Activated T-cell treated with anti-CD3 and anti-CD28 coated beads, Interleukin-2, amount 50 U/mL, for 72 hours (primary cell): ENCODE results near the gene ARMC8. TPM values are rescaled to one million over a fixed set of nuclear protein-coding genes. Genes with fewer than 3 reads are reported as not detected.

Experiments used
- ATAC-seq, 2 donors: fragments of 150-1000 bp; cut with Tn5 transposase; replicated peaks in 1 of 2; 2 replicates each; pipeline ENCODE4 v1.10.0; 2021; ENCODE audit warnings: moderate library complexity in 2 of 2, mild to moderate bottlenecking in 1 of 2
- DNase-seq, 2 donors: peaks; one replicate each; pipeline ENCODE4 v3.0.0; 2021 to 2022; ENCODE audit warnings: mixed read lengths in 1 of 2
- H3K27ac Mint-ChIP-seq: one replicate; pipeline ENCODE4 v1.8.0; 2022; ENCODE audit warnings: mild to moderate bottlenecking, moderate library complexity, mixed read lengths
- H3K27me3 Mint-ChIP-seq: one replicate; pipeline ENCODE4 v1.8.0; 2022; ENCODE audit warnings: low read depth, mixed read lengths
- H3K36me3 Mint-ChIP-seq, 2 donors: one replicate each; pipeline ENCODE4 v1.8.0; 2022; ENCODE audit warnings: mixed read lengths in 2 of 2, mild to moderate bottlenecking in 1 of 2; ENCODE audit not compliant: insufficient read depth in 2 of 2
- H3K4me1 Mint-ChIP-seq: one replicate; pipeline ENCODE4 v1.8.0; 2022; ENCODE audit warnings: low read depth, mixed read lengths
- H3K4me3 Mint-ChIP-seq, 2 donors: one replicate each; pipeline ENCODE4 v1.8.0; 2022; ENCODE audit warnings: mild to moderate bottlenecking in 2 of 2, mixed read lengths in 2 of 2, moderate library complexity in 2 of 2
- H3K9me3 Mint-ChIP-seq, 2 donors: one replicate each; pipeline ENCODE4 v1.8.0; 2022; ENCODE audit warnings: mixed read lengths in 2 of 2
- total RNA-seq, 2 donors: library from RNA; stranded (reverse); gene quantifications; one replicate each; pipeline ENCODE4 v1.2.3, GENCODE V29; 2022

ARMC8 gene
- total RNA-seq, 2 donors from 2014 or later: 36.8 to 40.2 TPM

DNA sequence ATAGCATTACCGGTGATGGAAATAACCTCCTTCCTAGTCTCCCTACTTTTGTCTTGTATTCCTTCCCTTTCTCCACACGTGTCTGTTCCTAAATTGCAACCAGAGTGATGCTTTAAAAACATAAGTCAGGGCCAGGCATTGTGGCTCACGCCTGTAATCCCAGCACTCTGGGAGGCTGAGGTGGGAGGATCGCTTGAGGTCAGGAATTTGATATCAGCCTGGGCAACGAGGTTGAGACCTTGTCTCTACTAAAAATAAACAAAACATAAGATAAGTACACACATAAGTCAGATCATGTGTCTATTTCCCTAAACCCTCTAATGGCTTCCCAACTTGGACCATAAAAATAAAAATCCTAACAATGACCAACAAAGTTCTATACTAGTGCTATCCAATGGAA, 18.4 kb downstream of the ARMC8 start:
- H3K27me3 Mint-ChIP-seq: no peaks in the 10 kb centered on the region
- H3K27ac Mint-ChIP-seq: no peak overlapping the region
- peaks cover 20% of the 10 kb centered on the region for H3K4me1 Mint-ChIP-seq
- DNase-seq (no peak), ATAC-seq (no peak)
- no peaks in the 10 kb centered on the region for H3K9me3 Mint-ChIP-seq
- peaks cover 3 to 15% of the 10 kb centered on the region in 2 donors for H3K36me3 Mint-ChIP-seq
- no peak overlapping the region for H3K4me3 Mint-ChIP-seq

GRCh38 chr3:138206196-138206595, 19.1 kb downstream of the ARMC8 start:
- H3K9me3 Mint-ChIP-seq: no peaks in the 10 kb centered on the region
- no peak overlapping the region for H3K27ac Mint-ChIP-seq
- no peak overlapping the region for H3K4me3 Mint-ChIP-seq
- ATAC-seq: no peak
- H3K36me3 Mint-ChIP-seq: peaks cover 3 to 15% of the 10 kb centered on the region in 2 donors
- H3K4me1 Mint-ChIP-seq: peaks cover 15% of the 10 kb centered on the region
- H3K27me3 Mint-ChIP-seq: no peaks in the 10 kb centered on the region
- no peak for DNase-seq

DNA sequence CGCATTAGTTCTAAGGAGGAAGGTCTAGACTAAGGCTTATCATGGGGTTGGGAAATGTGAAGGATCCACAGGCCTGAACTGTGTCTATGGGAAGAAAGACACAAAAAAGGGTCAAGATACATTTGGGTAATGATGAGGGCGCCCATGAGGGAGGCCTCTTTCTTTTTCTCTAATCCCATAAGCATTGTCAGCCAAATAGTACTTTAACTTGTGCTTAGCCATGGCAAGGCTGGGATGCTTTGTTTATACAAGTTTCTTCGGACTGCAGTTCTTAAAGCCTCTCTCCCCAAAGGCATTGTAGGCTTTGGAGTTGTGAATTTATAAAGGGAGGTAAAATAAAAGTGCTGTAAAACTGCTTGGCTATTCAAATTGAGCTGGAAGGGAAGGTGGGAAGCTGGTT, 23.4 kb downstream of the ARMC8 start:
- no peak overlapping the region for H3K4me3 Mint-ChIP-seq
- H3K27ac Mint-ChIP-seq: no peak overlapping the region
- ATAC-seq (no peak), DNase-seq (no peak)
- peaks cover 3 to 18% of the 10 kb centered on the region in 2 donors for H3K36me3 Mint-ChIP-seq
- H3K27me3 Mint-ChIP-seq: no peaks in the 10 kb centered on the region
- no peaks in the 10 kb centered on the region for H3K9me3 Mint-ChIP-seq
- no peaks in the 10 kb centered on the region for H3K4me1 Mint-ChIP-seq

DNA sequence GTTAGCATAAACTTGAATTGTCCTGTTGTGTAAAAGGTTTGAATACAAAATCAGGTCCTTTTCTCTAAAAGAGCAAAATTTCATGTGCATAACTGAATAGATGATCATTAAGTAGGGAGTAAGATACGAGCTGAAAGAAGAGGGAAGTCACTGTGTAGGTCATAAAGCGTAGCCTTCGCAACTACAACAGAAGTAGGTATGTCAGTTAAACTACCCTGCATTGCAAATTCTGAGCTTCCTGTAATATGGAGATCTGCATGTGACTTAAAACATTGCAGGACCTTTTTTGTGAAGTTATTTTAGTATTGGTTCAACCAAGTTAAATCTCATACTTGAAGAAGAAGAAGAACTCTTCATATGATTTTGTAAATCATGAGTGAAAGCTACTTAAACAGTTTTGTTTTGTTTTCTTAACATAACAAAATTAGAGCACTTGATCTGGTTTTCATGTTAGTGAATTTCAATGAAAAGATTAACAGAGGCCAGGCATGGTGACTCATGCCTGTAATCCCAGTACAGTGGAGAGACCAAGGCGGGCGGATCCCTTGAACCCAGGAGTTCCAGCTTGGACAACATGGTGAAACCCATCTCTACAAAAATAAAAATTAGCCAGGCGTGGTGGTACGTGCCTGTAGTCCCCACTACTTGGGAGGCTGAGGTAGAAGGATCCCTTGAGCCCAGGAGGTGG, 26.4 kb downstream of the ARMC8 start:
- Mint-ChIP-seq H3K36me3 (peaks cover 0 to 10% of the 10 kb centered on the region in 2 donors), H3K4me1 (peaks cover 4% of the 10 kb centered on the region), H3K9me3 (no peaks in the 10 kb centered on the region), H3K27ac (no peak overlapping the region), H3K27me3 (no peaks in the 10 kb centered on the region), H3K4me3 (no peak overlapping the region)
- DNase-seq (no peak), ATAC-seq (no peak)

DNA sequence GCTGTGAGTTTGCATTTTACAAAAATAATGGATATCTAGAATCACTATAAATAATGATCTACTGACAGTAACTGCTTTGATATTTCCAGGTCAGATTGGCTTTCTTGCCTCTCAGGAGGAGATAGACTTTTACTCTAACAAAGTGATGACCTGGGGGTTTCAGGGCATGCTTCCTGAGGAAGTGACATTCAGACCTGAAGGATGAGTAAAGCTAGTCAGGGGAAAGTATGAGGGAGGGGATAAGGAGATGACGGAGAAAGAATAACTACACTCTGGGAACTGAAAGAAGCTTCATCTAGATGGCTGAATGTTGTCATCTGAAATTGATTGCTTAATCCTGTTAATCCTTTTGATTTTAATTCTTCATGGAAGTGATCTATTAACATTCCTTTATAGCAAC, 32.2 kb downstream of the ARMC8 start:
- no peaks in the 10 kb centered on the region for H3K27me3 Mint-ChIP-seq
- peaks cover 38% of the 10 kb centered on the region for H3K4me1 Mint-ChIP-seq
- peak overlapping the region in 1 of 2 donors; percentile 74 for H3K4me3 Mint-ChIP-seq
- no peak for DNase-seq
- H3K27ac Mint-ChIP-seq: peak overlapping the region; percentile 92
- H3K9me3 Mint-ChIP-seq: no peaks in the 10 kb centered on the region
- peaks cover 0 to 4% of the 10 kb centered on the region in 2 donors for H3K36me3 Mint-ChIP-seq
- peak; percentile 39 to 88 for ATAC-seq

DNA sequence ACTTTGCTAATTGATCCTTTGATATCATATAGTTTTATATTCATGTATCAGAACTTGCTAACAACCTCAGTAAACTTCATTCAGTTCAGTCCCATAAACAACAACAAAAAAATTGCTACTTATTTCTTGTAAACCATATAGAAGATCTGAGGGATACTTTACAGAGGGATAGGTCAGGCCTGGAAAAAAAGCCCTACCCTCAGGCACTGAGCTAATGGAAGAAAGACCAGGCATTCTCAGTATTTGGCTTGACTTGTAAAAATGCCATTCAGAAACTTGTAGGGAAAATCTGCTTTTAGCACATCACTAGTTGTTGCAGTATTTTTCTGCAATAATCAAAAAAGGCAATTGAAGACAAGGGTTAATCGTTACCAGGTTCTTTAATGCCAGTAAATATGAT, 33.1 kb downstream of the ARMC8 start:
- no peaks in the 10 kb centered on the region for H3K9me3 Mint-ChIP-seq
- no peak for DNase-seq
- no peaks in the 10 kb centered on the region for H3K27me3 Mint-ChIP-seq
- no peak for ATAC-seq
- H3K27ac Mint-ChIP-seq: no peak overlapping the region
- H3K4me3 Mint-ChIP-seq: no peak overlapping the region
- peaks cover 38% of the 10 kb centered on the region for H3K4me1 Mint-ChIP-seq
- H3K36me3 Mint-ChIP-seq: peaks cover 0 to 4% of the 10 kb centered on the region in 2 donors

DNA sequence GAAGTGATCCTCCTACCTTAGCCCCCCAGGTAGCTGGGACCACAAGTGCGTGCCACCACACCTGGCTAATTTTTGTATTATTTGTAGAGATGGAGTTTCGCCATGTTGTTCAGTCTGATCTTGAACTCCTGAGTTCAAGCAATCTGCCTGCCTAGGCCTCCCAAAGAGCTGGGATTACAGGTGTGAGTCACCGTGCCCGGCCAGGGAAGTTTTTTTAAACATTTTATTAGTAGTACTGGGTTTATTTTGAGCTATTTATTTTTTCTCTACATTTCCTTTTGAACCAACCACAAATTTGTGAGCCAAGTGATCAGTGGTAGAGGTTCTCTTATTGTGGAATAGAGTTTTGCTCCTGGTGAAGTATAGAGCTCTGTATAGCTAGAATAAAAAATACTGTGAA, 33.7 kb downstream of the ARMC8 start:
- H3K9me3 Mint-ChIP-seq: no peaks in the 10 kb centered on the region
- peaks cover 38% of the 10 kb centered on the region for H3K4me1 Mint-ChIP-seq
- no peak overlapping the region for H3K4me3 Mint-ChIP-seq
- no peak for ATAC-seq
- no peaks in the 10 kb centered on the region for H3K27me3 Mint-ChIP-seq
- no peak for DNase-seq
- H3K27ac Mint-ChIP-seq: no peak overlapping the region
- H3K36me3 Mint-ChIP-seq: peaks cover 2 to 4% of the 10 kb centered on the region in 2 donors

GRCh38 chr3:138222131-138222941, 35.2 kb downstream of the ARMC8 start:
- no peaks in the 10 kb centered on the region for H3K9me3 Mint-ChIP-seq
- H3K4me3 Mint-ChIP-seq: peak overlapping the region in 1 of 2 donors; percentile 47
- no peaks in the 10 kb centered on the region for H3K27me3 Mint-ChIP-seq
- ATAC-seq: no peak
- no peak for DNase-seq
- peaks cover 38% of the 10 kb centered on the region for H3K4me1 Mint-ChIP-seq
- peak overlapping the region; percentile 79 for H3K27ac Mint-ChIP-seq
- peaks cover 2 to 9% of the 10 kb centered on the region in 2 donors for H3K36me3 Mint-ChIP-seq

DNA sequence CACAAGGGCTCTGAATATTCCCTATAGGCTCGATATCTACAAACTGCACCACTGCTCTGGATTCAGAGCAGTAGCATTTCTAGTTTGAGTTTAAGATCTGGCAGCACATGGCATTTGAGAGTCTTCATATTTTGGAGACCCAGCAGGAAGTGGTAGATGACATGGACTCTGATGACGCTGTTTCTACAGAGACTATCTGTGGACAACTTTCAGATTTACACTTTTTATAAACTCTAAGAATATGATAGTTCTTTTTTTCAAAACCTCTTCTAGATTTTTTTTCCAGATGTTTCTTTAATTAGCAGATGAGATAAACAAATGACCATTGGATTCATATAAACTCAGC, 35.8 kb downstream of the ARMC8 start:
- Mint-ChIP-seq H3K27ac (peak overlapping the region; percentile 79), H3K27me3 (no peaks in the 10 kb centered on the region)

GRCh38 chr3:138227650-138228049, 40.5 kb downstream of the ARMC8 start:
- ATAC-seq (no peak), DNase-seq (no peak)
- peaks cover 21% of the 10 kb centered on the region for H3K4me1 Mint-ChIP-seq
- H3K4me3 Mint-ChIP-seq: no peak overlapping the region
- no peaks in the 10 kb centered on the region for H3K9me3 Mint-ChIP-seq
- peaks cover 2 to 22% of the 10 kb centered on the region in 2 donors for H3K36me3 Mint-ChIP-seq
- H3K27ac Mint-ChIP-seq: no peak overlapping the region
- H3K27me3 Mint-ChIP-seq: no peaks in the 10 kb centered on the region

More for the DNA sequence above, 35.8 kb downstream of the ARMC8 start:
- Mint-ChIP-seq H3K9me3 (no peaks in the 10 kb centered on the region), H3K4me3 (peak overlapping the region in 1 of 2 donors; percentile 47), H3K4me1 (peaks cover 38% of the 10 kb centered on the region), H3K36me3 (peaks cover 2 to 10% of the 10 kb centered on the region in 2 donors)
- peak in 1 of 2 donors; percentile 54 for ATAC-seq
- no peak for DNase-seq

DNA sequence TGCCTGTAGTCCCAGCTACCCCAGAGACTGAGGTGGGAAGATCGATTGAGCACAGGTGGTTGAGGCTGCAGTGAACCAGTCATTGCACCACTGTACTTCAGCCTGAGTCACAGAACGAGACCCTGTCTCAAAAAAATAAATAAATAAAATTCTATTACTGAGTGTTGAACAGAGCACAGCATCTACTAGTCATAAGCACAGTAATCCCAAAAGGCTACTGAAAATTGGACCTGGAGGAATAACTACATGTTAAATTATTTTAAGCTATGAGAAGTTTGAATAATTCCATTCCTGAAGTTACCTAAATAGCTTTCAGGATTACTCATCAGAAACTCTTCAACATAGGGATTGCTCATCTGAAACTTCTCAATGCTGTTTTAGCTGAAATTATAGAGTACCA, 43.4 kb downstream of the ARMC8 start:
- no peak overlapping the region for H3K4me3 Mint-ChIP-seq
- H3K27me3 Mint-ChIP-seq: no peaks in the 10 kb centered on the region
- DNase-seq (no peak), ATAC-seq (peak in 1 of 2 donors; percentile 23)
- H3K9me3 Mint-ChIP-seq: no peaks in the 10 kb centered on the region
- H3K4me1 Mint-ChIP-seq: peaks cover 30% of the 10 kb centered on the region
- peaks cover 0 to 22% of the 10 kb centered on the region in 2 donors for H3K36me3 Mint-ChIP-seq
- H3K27ac Mint-ChIP-seq: no peak overlapping the region

- Mint-ChIP-seq H3K27ac (no peak overlapping the region), H3K4me3 (no peak overlapping the region), H3K27me3 (no peaks in the 10 kb centered on the region), H3K9me3 (no peaks in the 10 kb centered on the region), H3K36me3 (peaks cover 3 to 24% of the 10 kb centered on the region in 2 donors), H3K4me1 (peaks cover 30% of the 10 kb centered on the region)
- DNase-seq (no peak), ATAC-seq (no peak)
Measured at GRCh38 chr3:138232705-138233364, 45.7 kb downstream of the ARMC8 start.
